Neural cell (in vitro differentiated cells): Measurements from ENCODE around the gene MRTFA. TPM values are rescaled to one million over a fixed set of nuclear protein-coding genes. Genes with fewer than 3 reads are reported as not detected.

Experiments used
- H2AFZ ChIP-seq: fragments of 200-600, 300-800 bp; sonication (generic), shearing (Covaris generic); 2 replicates; pipeline ENCODE4 v1.6.0; 2014; ENCODE audit warnings: low read depth, mild to moderate bottlenecking, antibody characterized with exemption, low read length, moderate library complexity
- H3F3A ChIP-seq: fragments of 200-600 bp; shearing (Covaris generic); 2 replicates; pipeline ENCODE4 v1.6.1; 2016; ENCODE audit warnings: mild to moderate bottlenecking, moderate library complexity, mixed read lengths, antibody characterized with exemption, low read length; ENCODE audit not compliant: insufficient read depth, poor library complexity, severe bottlenecking
- H3K27ac ChIP-seq: fragments of 200-600, 300-800 bp; sonication (generic), shearing (Covaris generic); 2 replicates; pipeline ENCODE4 v1.5.1; 2014; ENCODE audit warnings: mild to moderate bottlenecking, low read length, moderate library complexity
- H3K27me3 ChIP-seq: fragments of 300-800, 200-600 bp; sonication (generic), shearing (Covaris generic); 2 replicates; pipeline ENCODE4 v1.6.0; 2014; ENCODE audit warnings: mild to moderate bottlenecking, low read depth, low read length, moderate library complexity; ENCODE audit not compliant: insufficient read depth
- H3K36me3 ChIP-seq: fragments of 300-800, 200-600 bp; sonication (generic), shearing (Covaris generic); 2 replicates; pipeline ENCODE4 v1.5.1; 2014; ENCODE audit warnings: mild to moderate bottlenecking, antibody characterized with exemption, low read length, moderate library complexity; ENCODE audit not compliant: insufficient read depth
- H3K4me2 ChIP-seq: fragments of 300-800, 200-600 bp; sonication (generic), shearing (Covaris generic); 2 replicates; pipeline ENCODE4 v1.6.0; 2014; ENCODE audit warnings: mild to moderate bottlenecking, low read length
- H3K4me3 ChIP-seq: fragments of 300-800, 200-600 bp; sonication (generic), shearing (Covaris generic); 2 replicates; pipeline ENCODE4 v1.5.1; 2014; ENCODE audit warnings: mild to moderate bottlenecking, low read length, moderate library complexity
- H3K79me2 ChIP-seq: fragments of 200-600 bp; shearing (Covaris generic); replicated peaks from 2 replicates; pipeline ENCODE4 v1.6.0; 2014; ENCODE audit warnings: mild to moderate bottlenecking, low read length, moderate library complexity; ENCODE audit not compliant: insufficient read depth
- H3K9ac ChIP-seq: fragments of 300-800, 200-600 bp; sonication (generic), shearing (Covaris generic); 2 replicates; pipeline ENCODE4 v1.6.1; 2016; ENCODE audit warnings: mild to moderate bottlenecking, low read length, mixed read lengths
- H3K9me2 ChIP-seq: fragments of 200-600 bp; shearing (Covaris generic); 2 replicates; pipeline ENCODE4 v1.6.1; 2016; ENCODE audit warnings: mild to moderate bottlenecking, low read length, mixed read lengths; ENCODE audit not compliant: insufficient read depth
- H3K9me3 ChIP-seq: fragments of 200-600, 300-800 bp; sonication (generic), shearing (Covaris generic); 2 replicates; pipeline ENCODE4 v1.6.1; 2016; ENCODE audit warnings: mild to moderate bottlenecking, mixed run types, low read length, moderate library complexity, mixed read lengths
- H4K20me1 ChIP-seq: fragments of 200-600 bp; shearing (Covaris generic); 2 replicates; pipeline ENCODE4 v1.6.1; 2016; ENCODE audit warnings: mild to moderate bottlenecking, mixed run types; ENCODE audit not compliant: insufficient read depth
- CTCF ChIP-seq: fragments of 450-650 bp; IDR thresholded peaks from 2 replicates; pipeline ENCODE4 v1.5.1; 2014; ENCODE audit warnings: antibody characterized with exemption, mild to moderate bottlenecking, moderate library complexity; ENCODE audit not compliant: poor library complexity, severe bottlenecking
- EP300 ChIP-seq: fragments of 450-650 bp; conservative IDR thresholded peaks from 2 replicates; pipeline ENCODE4 v1.6.1; 2014; ENCODE audit warnings: antibody characterized with exemption, mild to moderate bottlenecking, moderate library complexity; ENCODE audit not compliant: poor library complexity, severe bottlenecking
- EZH2 ChIP-seq: fragments of 200-600, 300-800 bp; shearing (Covaris generic), sonication (generic); IDR thresholded peaks from 2 replicates; pipeline ENCODE4 v1.6.1; 2014; ENCODE audit warnings: antibody characterized with exemption, low read length, borderline replicate concordance, mild to moderate bottlenecking; ENCODE audit not compliant: insufficient read depth, poor library complexity, severe bottlenecking
- MXI1 ChIP-seq: fragments of 450-650 bp; conservative IDR thresholded peaks from 2 replicates; pipeline ENCODE4 v1.6.1; 2014; ENCODE audit warnings: antibody characterized with exemption, mild to moderate bottlenecking; ENCODE audit not compliant: poor library complexity, severe bottlenecking
- POLR2AphosphoS5 ChIP-seq: IDR thresholded peaks from 2 replicates; pipeline ENCODE4 v1.6.1; 2012
- RAD21 ChIP-seq: fragments of 450-650 bp; conservative IDR thresholded peaks from 2 replicates; pipeline ENCODE4 v1.6.1; 2014; ENCODE audit warnings: antibody characterized with exemption, mild to moderate bottlenecking, moderate library complexity
- REST ChIP-seq: IDR thresholded peaks from 2 replicates; pipeline ENCODE4 v1.6.1; 2012; ENCODE audit warnings: borderline replicate concordance
- SMC3 ChIP-seq: fragments of 450-650 bp; conservative IDR thresholded peaks from 2 replicates; pipeline ENCODE4 v1.6.1; 2014; ENCODE audit warnings: antibody characterized with exemption, mild to moderate bottlenecking, moderate library complexity; ENCODE audit not compliant: poor library complexity
- TAF1 ChIP-seq: IDR thresholded peaks from 2 replicates; pipeline ENCODE4 v1.6.1; 2012; ENCODE audit warnings: low read depth
- polyA plus RNA-seq: library from polyadenylated mRNA; depleted of rRNA; stranded (reverse); fragments of >200 nt; gene quantifications from 2 replicates; pipeline ENCODE4 v1.2.3, GENCODE V29; 2014

Gene MRTFA
- polyA plus RNA-seq, 1 donor from 2014 or later, result 19.3 TPM

GRCh38 chr22:40524392-40525249 lies 111.9 kb downstream of the MRTFA start:
- no peak for TF ChIP-seq REST
- no peak for TF ChIP-seq POLR2AphosphoS5
- TF ChIP-seq EZH2, result no peak
- TF ChIP-seq RAD21, result no peak
- TF ChIP-seq SMC3, result no peak
- no peak for TF ChIP-seq EP300
- no peak for TF ChIP-seq CTCF
- no peak for TF ChIP-seq MXI1
- TF ChIP-seq TAF1, result no peak
- Histone ChIP-seq H4K20me1 (no peaks in the 10 kb centered on the region), H3K36me3 (no peaks in the 10 kb centered on the region), H3K9me3 (no peaks in the 10 kb centered on the region), H3K4me2 (no peak overlapping the region), H3F3A (no peaks in the 10 kb centered on the region), H3K9ac (no peak overlapping the region), H3K27ac (no peak overlapping the region), H3K4me3 (no peak overlapping the region), H2AFZ (no peak overlapping the region), H3K9me2 (no peaks in the 10 kb centered on the region), H3K27me3 (no peaks in the 10 kb centered on the region), H3K79me2 (no peaks in the 10 kb centered on the region)

GRCh38 chr22:40522141-40522540 lies 114.4 kb downstream of the MRTFA start:
- H3K4me2 ChIP-seq, result no peak overlapping the region
- no peak overlapping the region for H2AFZ ChIP-seq
- no peaks in the 10 kb centered on the region for H3K36me3 ChIP-seq
- H3K9me2 ChIP-seq, result no peaks in the 10 kb centered on the region
- no peaks in the 10 kb centered on the region for H3K27me3 ChIP-seq
- no peaks in the 10 kb centered on the region for H3K79me2 ChIP-seq
- no peaks in the 10 kb centered on the region for H3F3A ChIP-seq
- no peak overlapping the region for H3K9ac ChIP-seq
- H3K27ac ChIP-seq, result no peak overlapping the region
- H3K9me3 ChIP-seq, result no peaks in the 10 kb centered on the region
- no peaks in the 10 kb centered on the region for H4K20me1 ChIP-seq
- TF ChIP-seq REST, result no peak
- no peak for TF ChIP-seq TAF1
- TF ChIP-seq MXI1, result no peak
- TF ChIP-seq SMC3, result no peak
- no peak for TF ChIP-seq CTCF
- no peak for TF ChIP-seq EZH2
- no peak for TF ChIP-seq RAD21
- H3K4me3 ChIP-seq, result no peak overlapping the region
